HG03108 (cell line): ENCODE data around the gene FNDC3B.

Source experiments
- ATAC-seq: cut with Tn5 transposase; IDR thresholded peaks from one replicate; pipeline ENCODE4 v1.9.1; 2021; ENCODE audit warnings: moderate library complexity; ENCODE audit not compliant: unreplicated experiment

The FNDC3B gene

GRCh38 chr3:172071780-172072330 lies 32.5 kb downstream of the FNDC3B start:
- no peak for ATAC-seq

GRCh38 chr3:172072543-172072942 lies 33.2 kb downstream of the FNDC3B start:
- ATAC-seq: no peak

GRCh38 chr3:172073262-172073915 lies 34.0 kb downstream of the FNDC3B start:
- no peak for ATAC-seq

DNA sequence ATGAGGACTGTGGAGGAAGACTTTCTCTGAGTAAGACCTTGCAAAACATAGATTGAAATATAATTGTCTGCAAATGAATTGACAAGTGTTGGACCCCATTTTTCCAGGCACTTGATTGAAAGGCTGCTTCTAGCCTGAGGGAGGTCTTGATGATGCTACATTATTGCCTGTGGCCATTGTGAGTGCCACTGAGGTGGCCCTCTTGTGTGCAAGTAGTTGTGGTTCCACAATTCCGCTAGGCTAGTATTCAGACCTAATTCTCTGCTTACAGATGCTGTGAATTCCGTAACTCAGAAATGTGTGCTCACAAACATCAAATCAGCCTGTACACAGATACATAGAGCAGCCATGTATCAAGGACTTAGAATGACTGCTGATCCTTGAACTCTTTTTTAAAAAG lies 34.7 kb downstream of the FNDC3B start:
- ATAC-seq: no peak

DNA sequence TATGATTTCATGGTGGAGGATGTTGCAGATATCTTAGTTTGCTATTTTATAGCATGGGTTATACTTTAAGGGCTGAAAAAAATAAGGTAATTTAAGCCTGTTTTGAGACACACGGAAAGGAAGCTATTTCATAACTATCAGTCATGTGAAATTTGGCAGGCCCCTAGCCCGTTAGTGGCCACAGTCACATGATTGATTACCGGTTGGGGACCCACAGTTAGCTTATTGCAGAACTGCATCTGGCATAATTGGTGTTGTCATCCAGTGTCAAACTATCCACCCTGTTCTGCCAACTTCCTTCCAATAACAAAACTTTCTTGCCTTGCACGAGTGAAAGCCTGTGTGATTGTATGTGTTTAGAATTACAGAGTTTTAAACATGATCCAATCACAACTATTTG lies 35.2 kb downstream of the FNDC3B start:
- ATAC-seq: no peak

DNA sequence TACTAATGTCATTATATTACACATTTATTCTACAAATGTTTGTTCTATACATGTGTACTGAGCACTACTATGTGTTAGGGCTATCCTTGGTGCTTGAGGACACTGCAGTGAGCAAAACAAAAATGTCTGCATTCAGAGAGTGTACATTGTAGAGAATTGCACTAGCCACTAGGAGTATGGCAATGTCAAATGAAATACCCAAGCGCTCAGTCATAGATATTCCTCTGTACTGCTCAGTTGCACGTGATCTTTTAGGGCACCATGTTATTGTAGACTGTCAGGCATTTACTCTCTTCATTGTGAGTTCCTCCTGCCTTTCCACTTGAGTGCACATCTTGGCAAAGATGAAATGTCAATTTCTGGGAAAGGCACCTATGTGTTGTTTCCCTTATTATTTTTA lies 36.8 kb downstream of the FNDC3B start:
- ATAC-seq: no peak

DNA sequence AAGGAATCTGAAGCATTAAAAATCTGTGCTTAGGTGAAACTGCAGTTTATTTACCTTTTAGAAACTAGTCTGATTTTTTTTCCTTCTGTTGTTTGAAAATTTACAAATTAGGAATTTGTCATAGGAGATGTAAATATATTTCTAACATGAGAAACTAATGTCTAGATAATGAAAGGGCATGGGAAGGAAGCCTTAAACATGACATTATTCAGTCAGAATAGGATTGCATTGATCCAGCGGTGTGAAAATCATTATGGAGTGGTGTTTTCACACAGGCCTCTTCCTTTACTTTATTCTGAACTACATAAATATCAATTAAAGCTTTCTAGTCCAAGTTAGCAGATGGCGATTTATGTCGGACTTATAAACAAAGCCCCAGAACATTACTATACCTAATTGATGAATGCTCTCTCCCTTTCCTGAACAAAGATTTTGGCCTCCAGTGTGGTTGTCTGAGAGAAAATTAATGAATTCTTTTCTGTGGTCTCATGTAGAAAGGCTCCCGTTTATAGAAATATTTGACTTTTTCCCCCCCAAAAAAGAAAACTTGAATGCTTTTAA lies 37.9 kb downstream of the FNDC3B start:
- ATAC-seq: no peak

DNA sequence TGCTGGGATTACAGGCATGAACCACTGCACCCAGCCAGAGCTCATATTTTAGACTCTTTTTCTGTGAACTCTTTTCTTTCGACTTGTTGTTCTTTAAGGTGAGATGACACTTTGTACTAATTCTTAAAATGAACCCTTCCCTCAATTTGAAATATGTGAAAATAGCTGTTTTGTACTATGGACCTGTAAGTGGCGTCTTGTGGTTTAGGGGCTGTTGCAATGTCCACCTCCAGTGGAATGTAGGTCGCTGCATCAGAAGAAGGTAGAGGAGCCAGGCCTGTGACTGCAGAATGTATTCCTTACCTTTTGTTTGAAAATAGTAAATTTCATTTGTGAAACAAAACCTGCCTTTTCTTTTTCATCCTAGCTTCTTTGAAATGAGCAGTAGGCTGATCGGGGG lies 38.9 kb downstream of the FNDC3B start:
- no peak for ATAC-seq

GRCh38 chr3:172078721-172079120 lies 39.3 kb downstream of the FNDC3B start:
- no peak for ATAC-seq

GRCh38 chr3:172079326-172079976 lies 40.1 kb downstream of the FNDC3B start:
- no peak for ATAC-seq

- ATAC-seq: no peak
Measured at GRCh38 chr3:172080503-172080902, 41.1 kb downstream of the FNDC3B start.

- ATAC-seq: no peak
Measured at GRCh38 chr3:172082269-172082668, 42.9 kb downstream of the FNDC3B start.

GRCh38 chr3:172082820-172083513 lies 43.6 kb downstream of the FNDC3B start:
- no peak for ATAC-seq

GRCh38 chr3:172083995-172084409 lies 44.6 kb downstream of the FNDC3B start:
- ATAC-seq: no peak

GRCh38 chr3:172084871-172085556 lies 45.6 kb downstream of the FNDC3B start:
- no peak for ATAC-seq

DNA sequence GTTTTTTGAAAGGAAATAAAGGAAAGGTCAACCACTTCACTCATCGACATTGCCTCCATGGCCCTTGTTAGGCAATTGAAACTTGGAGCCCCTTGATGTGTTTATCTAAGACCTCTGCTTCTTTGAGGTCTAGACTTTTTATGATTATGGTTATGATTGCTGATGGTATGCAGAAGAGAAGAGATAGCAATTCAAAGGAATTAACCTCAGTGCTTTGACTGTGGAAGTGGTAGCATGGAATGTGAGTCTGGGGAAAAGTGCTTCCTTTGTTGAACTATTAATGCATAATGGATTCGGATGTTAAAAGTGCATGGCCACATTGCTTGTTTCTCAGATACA lies 46.1 kb downstream of the FNDC3B start:
- ATAC-seq: no peak

DNA sequence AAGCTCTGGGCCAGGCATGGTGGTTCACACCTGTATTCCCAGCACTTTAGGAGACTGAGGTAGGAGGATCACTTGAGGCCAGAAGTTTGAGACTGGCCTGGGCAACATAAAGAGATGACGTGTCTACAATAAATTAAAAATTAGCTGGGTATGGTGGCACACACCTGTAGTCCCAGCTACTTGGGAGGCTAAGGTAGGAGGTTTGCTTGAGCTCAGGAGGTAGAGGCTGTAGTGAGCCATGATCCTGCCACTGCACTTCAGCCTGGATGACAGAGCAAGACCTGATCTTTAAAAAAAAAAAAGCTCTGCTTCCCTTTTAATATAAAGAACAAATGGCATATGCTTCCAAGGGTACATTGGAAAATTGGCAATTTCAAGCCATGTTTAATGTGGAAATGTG lies 46.7 kb downstream of the FNDC3B start:
- no peak for ATAC-seq

GRCh38 chr3:172087198-172087597 lies 47.8 kb downstream of the FNDC3B start:
- no peak for ATAC-seq

DNA sequence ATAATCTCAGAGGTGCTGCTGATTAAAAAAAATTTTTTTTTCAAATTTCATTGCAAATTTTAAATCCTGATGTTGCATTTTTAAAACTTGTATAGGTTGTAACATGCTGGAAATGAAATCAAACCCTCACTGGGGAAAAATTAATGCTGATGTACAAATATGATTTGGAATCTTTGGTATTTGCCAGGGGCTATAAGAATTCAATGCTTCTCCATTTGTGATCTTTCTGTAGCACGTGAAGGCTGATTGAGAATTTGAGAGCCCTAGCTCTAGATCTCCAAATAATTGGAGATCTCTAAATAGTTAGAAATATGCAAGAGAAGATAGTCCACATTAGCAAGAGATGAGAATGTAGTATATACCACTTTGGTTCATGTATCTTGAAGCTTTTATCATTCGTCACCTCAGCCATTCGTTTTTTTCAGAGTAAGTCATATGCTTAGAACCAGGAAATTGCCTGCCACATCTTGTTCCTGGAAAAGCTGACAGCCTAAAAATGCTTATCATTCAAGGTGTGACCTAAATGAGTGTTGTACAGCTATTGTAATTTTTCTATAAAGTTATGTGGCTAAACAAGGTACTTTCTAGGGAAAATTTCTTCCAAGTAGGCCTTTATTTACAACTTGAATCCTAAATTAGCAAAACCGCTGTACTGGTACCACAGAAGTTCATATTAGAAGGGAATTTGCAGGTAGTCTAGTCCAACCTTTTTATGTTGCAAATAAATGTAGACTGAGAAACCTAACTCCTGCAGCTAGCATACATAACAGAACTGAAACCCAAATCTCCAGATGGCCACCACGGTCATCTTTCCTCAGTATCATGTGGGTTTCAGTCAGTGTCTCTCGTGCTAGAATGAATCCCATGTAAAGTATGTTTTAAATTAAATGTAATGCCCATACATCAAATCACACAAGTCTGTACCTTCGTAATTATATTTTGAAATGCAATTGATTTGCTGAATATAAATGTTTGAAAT lies 48.5 kb downstream of the FNDC3B start:
- ATAC-seq: peak; percentile 80

- ATAC-seq: no peak
Measured at GRCh38 chr3:172089250-172089649, 49.9 kb downstream of the FNDC3B start.
